Stimulated activated CD4-positive, alpha-beta T cell treated with anti-CD3 and anti-CD28 coated beads, Interleukin-2, amount 100 ng/mL, for 48 hours (primary cell): ENCODE data around the gene GOLGA8H.
"Not testable (repeated sequence)": the region's sequence is repeated elsewhere in the genome, so short reads cannot be mapped to it uniquely, and the experiment has no call there.

Experiments
- DNase-seq, 2 donors: peaks; one replicate each; pipeline ENCODE4 v3.0.0-alpha.2; 2020

Gene GOLGA8H, protein sequence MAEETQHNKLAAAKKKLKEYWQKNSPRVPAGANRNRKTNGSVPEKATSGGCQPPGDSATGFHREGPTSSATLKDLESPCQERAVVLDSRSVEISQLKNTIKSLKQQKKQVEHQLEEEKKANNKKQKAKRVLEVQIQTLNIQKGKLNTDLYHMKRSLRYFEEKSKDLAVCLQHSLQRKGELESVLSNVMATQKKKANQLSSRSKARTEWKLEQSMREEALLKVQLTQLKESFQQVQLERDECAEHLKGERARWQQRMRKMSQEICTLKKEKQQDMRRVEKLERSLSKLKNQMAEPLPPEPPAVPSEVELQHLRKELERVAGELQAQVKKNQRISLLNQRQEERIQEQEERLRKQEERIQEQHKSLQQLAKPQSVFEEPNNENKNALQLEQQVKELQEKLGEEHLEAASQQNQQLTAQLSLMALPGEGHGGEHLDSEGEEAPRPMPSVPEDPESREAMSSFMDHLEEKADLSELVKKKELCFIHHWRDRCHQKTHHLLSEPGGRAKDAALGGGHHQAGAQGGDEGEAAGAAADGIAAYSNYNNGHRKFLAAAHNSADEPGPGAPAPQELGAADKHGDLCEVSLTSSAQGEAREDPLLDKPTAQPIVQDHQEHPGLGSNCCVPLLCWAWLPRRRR

DNA sequence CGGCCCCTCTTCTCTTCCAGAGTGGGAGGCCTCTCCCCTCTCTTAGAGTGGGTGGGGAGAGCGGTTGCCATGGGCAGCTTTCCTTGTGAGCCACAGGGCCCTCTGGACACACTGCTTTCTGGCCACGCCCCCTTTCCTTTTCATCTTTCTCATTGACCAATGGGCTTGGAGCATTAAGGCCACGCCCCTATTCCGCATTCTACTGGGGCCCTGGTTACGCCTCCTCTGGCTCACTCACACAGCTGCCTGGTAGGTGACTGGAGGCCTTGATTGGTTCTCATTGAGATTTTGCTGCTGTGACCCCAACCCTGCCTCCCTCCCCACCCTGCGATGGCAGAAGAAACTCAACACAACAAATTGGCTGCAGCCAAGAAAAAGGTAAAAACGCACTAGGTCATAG lies at the start of gene GOLGA8H:
TSS of gene GOLGA8H (plus strand) at position 233 of the 400 bp plus-strand sequence. CDS start at position 331, 98 bp downstream.
- DNase-seq = not testable (repeated sequence)

DNA sequence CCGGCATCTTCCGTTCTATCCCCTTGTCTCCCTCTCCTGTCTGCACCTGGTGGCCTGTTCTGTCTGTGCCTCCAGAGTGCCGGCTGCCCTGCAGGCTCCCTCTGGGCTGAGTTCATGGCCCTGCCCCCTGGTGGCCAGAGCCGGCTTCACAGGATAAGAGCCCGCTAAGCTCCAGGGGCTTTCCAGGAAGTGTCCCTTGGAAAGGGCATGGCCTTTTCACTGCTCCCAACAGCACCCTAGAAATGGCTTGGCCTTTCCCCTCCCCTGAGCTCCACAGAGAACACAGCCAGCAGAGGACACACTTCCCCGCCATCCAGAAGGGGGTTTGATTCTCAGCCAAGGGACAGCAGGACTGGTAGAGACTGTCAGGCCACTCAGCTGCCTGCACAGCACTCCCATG lies 36.9 kb upstream of the GOLGA8H start:
- DNase-seq = not testable (repeated sequence)

DNA sequence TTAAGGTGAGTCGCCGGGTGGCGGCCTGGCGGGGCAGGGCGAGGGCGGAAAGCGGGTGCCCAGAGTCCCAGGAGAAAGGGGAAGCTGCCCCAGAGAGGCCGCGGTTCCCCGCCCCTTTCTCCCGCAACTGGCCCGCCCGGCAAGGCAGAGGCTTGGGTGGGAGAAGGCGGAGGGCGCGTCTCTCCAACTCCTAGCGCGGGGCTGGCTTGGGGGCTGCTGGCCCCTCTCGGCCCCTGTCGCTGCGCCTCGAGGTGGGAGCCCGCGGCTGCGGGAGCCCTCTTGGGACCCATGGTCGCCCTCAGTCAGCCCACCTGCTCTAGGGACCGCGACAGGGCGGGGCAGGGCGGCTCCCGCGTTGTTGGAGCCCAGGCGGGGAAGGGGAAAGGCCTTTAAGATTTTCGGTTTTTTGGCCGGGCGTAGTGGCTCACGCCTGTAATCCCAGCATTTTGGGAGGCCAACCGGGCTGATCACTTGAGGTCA lies 30.8 kb upstream of the GOLGA8H start:
- not testable (repeated sequence) for DNase-seq

DNA sequence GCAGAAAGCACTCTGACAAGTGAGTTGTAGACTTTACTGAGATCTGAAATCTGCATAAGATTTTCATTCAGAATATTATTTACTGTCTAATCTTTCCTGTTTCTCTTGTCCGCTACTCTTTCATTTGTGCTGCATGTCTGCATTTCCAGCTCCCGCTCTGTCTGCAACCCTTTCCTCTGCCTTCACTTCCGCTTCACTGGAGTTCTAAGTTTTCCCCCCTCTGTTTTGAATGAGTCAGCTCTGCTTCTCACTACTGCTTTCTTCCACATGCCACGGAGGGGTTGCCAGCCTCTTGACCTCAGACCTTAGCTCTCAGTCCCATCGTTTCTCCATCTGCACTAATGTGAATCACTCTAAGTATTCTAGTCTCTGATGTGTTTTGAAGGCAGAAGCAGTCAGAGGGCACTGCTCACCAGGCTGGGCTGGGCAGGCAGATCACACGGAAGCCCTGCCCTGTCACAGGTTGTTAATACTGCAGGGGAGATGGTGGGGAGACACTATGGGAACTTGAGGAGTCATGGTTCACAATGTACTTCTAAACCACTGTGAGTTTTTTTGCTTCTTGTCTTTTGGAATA lies 24.3 kb upstream of the GOLGA8H start:
- DNase-seq = not testable (repeated sequence)

DNA sequence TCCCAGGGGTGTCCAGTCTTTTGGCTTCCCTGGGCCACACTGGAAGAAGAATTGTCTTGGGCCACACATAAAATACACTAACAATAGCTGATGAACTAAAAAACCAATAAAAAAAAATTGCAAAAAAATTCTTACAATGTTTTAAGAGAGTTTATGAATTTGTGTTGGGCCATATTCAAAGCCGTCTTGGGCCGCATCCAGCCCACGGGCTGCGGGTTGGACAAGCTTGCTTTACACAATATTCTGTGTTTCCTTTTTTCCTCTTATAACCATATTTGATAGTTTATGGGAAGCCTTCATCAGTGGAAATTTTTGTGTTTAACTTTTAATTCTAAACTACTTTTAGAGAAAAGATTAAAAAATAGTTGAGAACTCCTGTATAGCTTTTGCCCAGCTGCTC lies 23.1 kb upstream of the GOLGA8H start:
- DNase-seq = not testable (repeated sequence)

DNA sequence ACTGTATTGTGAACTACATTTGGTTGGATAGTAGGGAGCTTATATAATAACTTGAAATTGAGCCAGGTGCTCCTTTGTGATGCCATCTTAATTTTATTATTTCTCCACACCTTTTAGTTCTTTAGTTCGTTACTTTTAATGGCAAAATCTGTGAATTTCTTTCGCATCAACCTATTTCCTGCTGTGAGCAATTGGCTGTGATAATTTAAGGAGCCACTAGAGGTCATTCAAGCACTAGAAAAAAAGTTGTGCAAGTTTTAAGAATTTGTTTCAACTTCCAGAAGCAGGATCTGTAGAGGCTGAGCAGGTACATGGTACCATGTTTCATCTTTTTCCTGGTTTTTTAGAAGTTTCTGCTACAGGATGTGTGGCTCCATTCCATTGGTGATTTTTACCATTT lies 4.9 kb upstream of the GOLGA8H start:
- DNase-seq = not testable (repeated sequence)

DNA sequence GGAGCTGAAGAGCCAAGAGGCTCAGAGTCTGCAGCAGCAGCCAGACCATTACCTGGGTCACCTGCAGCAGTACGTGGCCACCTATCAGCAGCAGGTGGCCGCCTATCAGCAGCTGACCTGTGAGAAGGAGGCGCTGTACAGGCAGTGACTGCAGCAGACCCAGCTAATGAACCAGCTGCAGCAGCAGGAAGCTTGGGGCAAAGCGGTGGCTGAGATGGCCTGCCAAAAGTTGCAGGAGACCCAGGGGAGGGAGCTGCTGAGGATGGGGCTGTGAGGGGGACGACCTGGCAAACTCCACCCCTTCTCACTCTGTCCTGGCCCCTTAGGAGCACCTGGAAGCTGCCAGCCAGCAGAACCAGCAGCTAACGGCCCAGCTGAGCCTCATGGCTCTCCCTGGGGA lies 8.4 kb downstream of the GOLGA8H start:
- not testable (repeated sequence) for DNase-seq

DNA sequence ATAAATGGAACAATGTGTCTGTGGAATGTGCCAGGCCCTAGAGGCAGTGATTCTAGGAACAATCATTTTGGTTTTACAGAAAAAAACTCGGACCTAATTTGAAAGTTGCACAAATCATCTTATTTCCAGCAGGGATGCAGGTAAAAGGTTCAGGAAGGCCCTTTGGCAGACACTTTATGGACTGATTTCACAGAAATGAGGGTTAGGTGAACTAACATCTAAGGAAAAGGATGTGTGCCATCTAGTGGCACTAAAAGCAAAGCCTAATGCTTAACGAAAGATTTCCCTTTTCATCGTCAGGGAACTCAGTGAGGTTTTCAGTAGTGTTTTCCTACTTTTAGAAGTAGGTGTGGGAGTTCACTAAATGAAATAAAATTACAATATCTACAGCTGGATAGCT lies 17.5 kb downstream of the GOLGA8H start:
- not testable (repeated sequence) for DNase-seq

DNA sequence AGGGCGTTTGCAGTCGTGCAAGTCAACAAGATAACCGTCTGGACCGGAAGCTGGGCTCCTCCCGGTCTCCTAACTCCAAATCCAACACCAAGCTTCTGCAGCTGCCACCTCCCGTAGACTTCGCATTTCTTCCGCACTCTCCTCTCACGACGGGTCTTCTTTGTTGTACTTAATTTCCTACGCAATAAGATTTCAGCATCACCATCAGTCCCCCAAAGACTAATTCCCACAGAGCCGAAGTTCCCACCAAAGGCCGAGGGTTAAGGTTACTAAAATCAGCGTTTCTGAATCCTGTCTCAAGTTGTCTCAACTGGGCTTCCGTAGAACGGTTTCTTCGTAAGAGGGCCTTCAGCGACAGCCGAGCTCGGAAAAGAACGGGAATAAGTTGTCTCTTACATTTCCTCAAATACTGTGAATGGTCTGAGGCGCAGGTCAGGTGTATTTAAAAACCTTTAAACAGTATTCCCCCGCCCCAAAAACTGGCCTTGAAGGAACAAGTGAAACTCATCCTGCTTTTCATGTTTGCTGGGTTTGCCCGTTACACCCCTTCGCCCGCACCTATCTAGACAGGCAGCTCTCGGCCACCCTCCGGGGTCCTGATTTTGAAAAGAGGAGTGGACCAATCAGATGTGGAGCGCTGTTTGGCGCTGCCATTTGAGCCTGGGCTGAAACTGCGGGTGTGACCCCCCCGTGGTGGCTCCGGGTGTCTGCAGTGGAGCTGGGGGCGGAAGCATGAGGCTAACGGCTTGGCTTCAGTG lies 21.8 kb downstream of the GOLGA8H start, which contains the start of gene ARHGAP11B:
TSS of gene ARHGAP11B (plus strand) at position 693 of the 758 bp plus-strand sequence.
- DNase-seq = peak; percentile 86 to 89

DNA sequence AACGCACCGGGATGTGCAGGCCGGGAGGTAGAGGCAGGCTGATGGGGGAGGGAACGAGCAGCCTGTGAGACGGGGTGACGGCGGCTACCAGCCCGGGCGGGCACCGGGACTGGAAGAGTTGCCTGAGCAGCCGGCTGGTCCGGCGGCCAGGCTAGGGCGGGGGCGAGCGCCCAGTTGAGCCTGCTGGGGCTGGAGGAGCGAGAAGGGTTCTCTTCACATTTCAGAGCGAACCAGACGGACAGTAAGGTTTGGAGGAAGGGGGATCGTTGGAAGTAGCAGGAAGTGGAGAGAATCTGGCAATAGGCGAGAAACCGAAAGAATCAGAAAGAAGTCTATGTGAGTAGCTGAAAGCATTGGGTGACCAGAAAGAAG lies 22.4 kb downstream of the GOLGA8H start:
- peak in 1 of 2 donors; percentile 5 for DNase-seq

DNA sequence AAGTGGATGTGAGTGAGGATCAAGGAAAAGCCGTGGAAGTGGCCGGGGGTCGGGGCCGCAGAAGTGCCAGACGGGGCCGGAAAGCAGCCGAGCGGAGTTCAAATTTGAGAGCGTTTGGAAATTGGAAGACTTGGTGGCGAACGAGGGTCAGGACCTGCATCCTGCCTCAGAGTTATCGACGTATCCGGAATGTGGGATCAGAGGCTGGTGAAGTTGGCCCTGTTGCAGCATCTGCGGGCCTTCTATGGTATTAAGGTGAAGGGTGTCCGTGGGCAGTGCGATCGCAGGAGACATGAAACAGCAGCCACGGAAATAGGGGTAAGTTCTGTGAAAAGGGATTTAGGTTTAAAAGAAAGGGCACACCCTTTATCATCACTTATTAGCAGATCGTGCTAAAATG lies 22.8 kb downstream of the GOLGA8H start:
- DNase-seq = not testable (repeated sequence)

DNA sequence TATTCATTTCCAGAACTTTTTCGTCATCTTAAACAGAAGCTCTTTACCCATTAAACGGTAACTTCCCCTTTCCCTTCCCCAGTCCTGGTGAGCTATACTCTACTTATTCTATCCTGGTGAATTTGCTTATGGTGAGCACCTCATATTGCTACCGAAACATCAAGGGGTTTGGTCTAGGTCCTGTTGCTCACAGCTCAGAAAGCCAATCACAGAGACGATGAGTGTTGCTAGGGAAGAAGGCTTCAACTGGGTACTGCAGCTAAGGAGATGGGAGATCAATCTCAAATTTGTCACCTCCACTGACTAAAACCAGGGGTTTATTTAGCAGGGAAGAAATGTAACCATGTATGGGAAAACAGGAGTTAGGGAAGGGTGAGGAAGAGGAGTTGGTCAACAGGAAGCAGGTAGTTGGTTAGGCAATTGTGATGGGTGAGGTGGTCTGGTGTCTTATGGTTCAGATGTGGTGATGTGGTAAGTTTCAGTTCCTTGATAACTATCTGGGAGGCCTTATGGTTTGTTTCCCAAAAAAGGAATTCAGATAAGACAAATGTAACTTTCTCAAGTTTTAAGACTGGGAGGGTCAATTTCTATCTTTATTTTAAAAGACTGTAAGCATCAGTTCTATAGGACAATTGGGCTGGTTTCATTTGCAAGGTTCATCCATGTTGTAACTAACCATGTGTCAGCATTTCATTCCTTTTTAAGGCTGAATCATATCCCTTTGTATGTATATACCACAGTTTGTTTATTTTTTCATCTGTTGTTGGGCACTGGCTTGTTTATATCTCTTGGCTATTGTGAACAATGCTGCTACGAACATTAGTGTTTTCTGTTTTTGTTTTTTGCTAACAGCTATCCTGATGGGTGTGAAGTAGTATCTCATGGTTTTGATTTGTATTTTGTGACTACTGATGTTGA lies 46.4 kb downstream of the GOLGA8H start:
- no peak for DNase-seq

DNA sequence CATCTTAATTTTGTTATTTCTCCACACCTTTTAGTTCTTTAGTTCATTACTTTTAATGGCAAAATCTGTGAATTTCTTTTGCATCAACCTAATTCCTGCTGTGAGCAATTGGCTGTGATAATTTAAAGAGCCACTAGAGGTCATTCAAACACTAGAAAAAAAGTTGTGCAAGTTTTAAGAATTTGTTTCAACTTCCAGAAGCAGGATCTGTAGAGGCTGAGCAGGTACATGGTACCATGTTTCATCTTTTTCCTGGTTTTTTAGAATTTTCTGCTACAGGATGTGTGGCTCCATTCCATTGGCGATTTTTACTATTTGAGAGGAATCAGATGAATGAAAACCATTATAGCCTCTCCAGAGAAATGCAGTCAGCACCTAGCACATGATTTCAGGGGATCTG lies 57.3 kb downstream of the GOLGA8H start:
- DNase-seq = not testable (repeated sequence)
